IPS-NIHi11 (cell line): ENCODE results near the gene E2F1.

Source experiments
- DNase-seq: peaks from one replicate; pipeline ENCODE4 v3.0.0; 2012; ENCODE audit warnings: mixed read lengths, low spot score

Gene E2F1

DNA sequence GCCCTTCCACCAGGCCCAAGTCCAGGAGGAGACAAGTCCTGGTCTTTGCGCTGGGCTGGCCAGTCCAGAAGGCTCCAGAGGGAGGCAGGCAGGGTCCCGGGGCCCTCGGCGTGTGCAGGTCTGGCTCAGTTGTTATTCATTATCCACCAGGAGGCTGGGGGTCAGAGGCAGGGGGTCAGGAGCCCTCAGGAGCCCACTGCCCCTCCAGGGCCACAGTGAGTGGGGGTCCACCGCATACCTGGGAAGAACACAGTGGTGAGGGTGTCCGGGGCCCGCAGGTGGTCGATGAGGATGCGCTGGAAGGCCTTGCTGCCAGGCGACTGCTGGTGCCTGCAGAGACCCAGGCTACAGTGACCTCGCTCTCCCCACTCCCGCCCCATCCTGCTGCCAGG is 28.5 kb downstream of the E2F1 start:
- DNase-seq: no peak

DNA sequence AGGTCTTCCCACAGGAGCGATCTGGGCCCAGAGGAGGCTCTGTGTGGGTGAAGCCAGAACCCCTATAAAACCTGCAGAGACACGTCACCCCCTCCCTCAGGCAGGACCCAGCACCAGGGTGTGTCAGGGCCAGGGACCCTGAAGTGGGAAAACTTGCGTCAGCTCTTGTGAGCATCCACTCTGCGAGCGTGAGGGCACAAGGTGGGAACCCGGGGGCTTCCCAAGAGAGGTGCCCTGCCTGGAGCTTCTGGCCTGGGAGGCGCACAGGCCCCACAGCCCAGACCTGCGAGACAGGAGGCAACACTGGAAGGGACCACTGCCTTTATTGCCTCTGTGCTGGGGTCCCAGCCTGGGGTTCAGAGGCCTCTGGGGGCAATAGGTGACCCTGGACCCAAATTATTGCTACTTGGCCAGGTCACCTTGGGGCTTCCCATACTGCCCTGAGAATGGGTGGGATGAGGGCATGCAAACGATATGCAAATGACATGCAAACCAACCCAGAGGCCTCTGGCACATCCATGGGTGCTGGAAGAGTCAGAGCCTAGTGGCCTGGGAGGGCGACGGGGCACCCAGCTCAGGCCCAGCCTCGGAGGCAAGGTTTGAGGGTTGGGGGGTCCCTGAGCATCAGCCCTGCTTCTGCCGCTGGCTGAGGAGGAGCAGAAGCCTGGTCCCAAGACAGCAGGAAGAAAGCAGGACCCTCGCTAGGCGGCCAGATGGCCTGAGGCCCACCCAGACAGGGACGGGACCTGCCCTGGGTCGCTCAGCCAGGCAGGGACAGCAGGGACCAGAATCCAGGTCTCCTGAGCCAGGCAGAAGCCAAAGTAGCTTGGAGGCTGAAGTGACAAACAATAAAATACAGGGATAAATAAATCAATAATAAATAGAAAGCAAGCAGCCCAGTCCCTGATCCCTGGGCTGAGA is 29.1 kb downstream of the E2F1 start:
- no peak for DNase-seq

DNA sequence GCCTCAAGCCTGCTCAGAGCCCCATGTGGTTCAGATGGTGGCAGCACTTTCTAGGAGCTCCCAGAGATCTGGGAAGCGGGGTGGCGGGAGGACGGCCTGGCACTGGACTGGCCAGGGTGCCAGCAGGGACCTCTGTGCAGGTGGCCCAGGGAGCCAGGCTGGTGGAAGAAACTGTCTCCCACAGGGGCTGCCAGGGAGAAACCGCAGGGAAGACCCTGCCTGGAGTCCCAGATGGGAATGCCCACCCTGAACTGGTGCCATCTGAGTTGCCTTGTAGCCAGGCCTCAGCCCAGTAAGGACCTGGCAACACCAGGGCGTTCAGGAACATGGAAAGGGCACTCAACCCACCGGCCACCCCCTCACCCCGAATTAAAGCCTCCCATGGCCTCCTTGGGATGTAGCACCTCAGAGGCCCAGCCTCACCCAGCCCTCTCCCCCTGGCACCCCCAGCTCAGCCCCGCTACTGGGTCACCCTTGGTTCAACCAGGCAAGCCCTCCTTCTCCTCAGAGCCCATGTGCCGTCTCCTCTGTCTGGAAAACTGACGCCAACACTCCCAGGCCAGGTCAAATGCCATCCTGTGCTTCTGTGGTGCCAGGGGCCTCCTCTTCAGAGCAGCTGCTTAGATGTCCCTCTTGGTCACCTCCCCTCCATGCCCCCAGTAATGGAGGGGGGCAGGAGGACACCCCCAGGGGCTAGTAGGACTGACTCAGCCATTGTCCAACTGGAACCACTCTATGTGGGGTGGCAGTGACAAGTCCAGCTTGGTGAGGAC is 30.0 kb downstream of the E2F1 start:
- DNase-seq: no peak

- no peak for DNase-seq
Measured at GRCh38 chr20:33655164-33655563, 31.0 kb downstream of the E2F1 start.

DNA sequence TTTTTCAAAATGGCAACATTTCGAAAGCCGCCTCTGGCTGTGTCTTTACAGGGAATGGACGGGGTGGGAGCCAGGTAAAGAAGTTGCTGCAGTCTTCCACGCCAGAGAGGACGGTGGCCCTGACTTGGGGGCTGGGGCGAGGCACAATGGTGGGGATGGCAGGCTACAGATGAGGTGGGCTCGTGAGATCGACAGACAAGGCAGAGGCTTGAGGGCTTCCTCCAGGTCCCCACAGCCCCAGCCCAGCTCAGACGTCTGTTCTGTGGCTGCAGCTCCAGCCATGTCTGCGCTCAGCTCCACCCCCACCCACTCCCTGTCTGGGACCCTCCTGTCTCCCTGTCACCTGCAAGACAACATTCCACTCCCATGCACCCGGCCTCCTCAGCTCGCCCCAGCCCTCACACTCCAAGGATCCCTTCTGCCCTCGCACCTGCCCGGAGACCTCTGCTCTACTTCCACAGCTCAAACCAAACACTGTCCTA is 31.5 kb downstream of the E2F1 start:
- DNase-seq: no peak

- peak; percentile 39 for DNase-seq
Measured at GRCh38 chr20:33653900-33654596, 32.1 kb downstream of the E2F1 start.

DNA sequence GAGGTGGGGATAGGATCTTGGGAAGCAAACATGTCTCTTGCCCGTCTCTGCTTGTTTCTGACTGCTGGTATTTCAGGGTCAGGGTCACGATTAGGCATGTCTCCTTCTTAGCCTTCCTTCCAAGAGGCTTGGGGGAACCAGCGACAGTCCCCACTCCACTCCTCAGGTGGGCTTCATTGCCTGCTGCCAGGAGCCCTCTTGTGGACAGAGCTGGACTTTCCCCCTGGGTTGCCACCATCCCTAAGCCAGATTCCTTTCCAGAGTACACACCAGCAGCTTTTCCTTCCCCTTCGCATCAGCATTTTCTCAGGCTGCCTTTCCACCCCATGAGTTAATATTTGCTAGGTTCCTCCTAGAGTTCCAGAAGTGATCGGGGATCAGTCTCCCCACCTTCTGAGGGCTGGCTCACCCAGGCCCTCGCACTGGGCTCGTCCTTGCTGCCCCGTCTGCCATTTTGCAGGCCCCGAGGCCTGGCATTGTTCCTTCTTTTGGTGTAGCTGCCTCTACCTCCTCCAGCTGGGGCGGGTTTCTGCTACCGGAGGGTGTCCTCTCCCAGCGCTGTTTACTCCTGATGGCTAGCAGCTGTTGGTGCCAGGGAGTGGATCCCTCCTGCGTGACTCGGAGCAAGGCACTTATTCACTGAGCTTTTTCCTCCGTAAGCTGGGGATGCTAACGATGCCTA is 32.8 kb downstream of the E2F1 start:
- peak; percentile 83 for DNase-seq

DNA sequence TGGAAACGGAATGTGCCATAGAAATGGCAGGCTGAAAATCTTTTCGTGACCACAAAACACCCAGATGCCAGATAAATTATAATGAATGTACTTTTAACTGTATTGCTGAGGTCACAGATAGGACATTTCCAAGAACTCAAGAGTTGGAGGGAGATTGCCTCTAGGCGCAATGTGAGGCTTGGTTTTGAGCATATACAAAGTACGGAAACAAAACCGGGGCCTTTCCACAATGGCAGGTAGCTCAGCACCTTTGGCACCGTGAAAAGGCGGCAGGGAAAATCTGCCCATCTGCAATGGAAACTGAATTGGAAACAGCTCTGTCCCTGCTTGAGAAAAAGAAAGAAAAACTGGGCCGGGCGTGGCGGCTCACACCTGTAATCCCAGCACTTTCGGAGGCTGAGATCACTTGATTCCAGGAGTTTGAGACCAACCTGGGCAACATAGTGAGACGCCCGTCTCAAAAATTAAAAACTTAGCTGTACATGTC is 34.6 kb downstream of the E2F1 start:
- no peak for DNase-seq

- no peak for DNase-seq
Measured at GRCh38 chr20:33650753-33651561, 35.2 kb downstream of the E2F1 start.

- DNase-seq: no peak
Measured at GRCh38 chr20:33650111-33650752, 36.0 kb downstream of the E2F1 start.

- DNase-seq: no peak
Measured at GRCh38 chr20:33649201-33649681, 36.9 kb downstream of the E2F1 start.

DNA sequence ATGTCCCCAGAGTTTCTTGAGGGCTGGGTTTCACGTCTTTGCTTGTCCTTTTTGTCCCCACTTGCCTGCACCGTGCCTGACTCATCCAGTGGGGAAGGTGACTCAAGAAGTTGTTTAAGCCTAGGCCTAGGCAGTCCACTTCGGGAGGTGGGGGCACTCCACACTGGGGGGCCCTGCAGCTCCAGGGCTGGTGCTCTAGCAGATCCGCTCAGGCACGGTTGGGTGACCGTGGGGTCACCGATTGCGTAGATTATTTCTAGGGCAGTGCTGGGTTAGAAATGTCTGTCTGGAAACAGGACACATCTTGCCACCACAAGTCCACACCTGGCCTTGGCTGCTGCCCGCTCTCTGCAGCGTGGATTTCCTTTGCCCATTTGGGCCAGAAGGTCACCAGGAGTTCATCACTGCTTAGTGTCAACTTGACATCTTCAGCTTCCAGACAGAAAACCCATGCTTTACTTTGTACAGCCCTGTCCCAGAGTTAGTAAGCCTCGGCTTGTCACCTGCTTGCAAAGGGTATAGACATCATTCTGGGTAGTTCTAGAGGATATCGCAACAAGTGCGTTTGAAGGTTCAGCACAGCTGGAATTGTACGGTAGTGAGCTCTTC is 37.7 kb downstream of the E2F1 start:
- DNase-seq: no peak

DNA sequence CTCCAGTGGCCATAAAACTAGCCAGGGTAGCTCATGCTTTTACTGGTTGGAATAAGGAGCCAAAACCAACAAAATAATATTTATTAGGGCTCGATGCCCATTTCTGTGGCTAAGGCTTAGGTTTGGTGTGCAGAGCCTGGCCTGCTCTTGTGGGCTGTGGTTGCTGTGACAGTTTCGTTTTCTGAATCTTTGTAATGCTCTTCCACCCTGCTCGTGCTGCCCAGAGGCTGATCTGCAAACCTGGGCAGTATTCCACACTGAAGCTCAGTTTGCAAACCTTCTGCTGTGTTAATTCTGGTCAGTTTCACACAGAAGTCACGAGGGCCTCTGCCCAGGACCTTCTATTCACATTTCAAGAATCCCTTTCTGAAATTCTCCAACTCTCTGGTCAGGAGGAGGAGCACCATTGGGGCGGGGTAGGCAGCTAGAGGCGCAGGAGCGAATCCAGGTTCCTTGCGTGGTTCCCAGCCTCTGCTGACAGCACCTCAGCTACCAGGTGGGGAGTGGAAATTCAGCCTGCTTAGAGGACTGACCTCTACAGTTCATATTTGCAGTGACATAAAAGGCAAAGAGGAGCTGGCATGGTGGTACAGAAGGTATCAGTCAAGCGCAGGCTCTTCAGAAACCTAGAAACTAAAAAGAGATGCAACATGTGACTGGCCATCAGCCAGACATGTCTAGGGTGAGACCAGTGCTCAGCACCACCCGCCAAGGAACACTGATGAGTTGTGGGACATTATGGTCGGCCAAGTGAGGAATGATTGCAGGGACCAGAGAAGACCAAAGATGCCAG is 38.4 kb downstream of the E2F1 start:
- no peak for DNase-seq

- DNase-seq: peak; percentile 83
Measured at GRCh38 chr20:33646959-33647602, 39.1 kb downstream of the E2F1 start.

- DNase-seq: no peak
Measured at GRCh38 chr20:33646191-33646590, 40.0 kb downstream of the E2F1 start.

DNA sequence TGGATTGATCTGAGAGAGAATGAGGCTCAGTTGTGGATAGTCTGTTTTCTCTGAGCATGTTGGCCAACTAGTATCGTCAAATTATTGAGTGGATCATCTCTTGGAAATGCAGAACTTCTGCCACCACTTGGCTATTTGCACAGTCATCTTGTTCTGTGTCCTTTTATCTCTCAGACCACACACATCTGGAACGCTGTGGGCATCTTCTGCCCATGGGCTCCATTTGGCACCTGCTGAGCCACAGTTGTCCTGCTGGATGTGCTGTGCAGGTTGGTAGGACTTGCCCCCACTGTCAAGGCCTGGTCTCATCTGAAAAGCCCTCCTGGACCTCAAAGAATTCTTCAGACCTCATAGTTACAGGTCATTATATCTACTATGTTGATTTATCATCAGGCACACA is 40.8 kb downstream of the E2F1 start:
- no peak for DNase-seq

GRCh38 chr20:33645072-33645358 is 41.2 kb downstream of the E2F1 start:
- no peak for DNase-seq

- no peak for DNase-seq
Measured at GRCh38 chr20:33644313-33645071, 41.7 kb downstream of the E2F1 start.
